ENCODE results near the gene LGR5. TPM values are rescaled to one million over a fixed set of nuclear protein-coding genes. Genes with fewer than 3 reads are reported as not detected.

LGR5 gene
- total and polyA plus RNA-seq, 2 of the 13 experiments (the other 11 are each of a cell fraction or from before 2014, with no cell fraction given), result 37.0 to 121 TPM

- TF ChIP-seq ZBTB37 (CRISPR knock-in tag; IDR thresholded peaks at IDR 0.05), result peak; percentile 95
- peak; percentile 19; the same call in 1 of the 2 replicates for TF ChIP-seq ZBTB33 (CRISPR knock-in tag; IDR thresholded peaks at IDR 0.05)
- no peak for TF ChIP-seq ZNF318 (CRISPR knock-in tag; IDR thresholded peaks at IDR 0.05)
- no peak for TF ChIP-seq SMARCE1 (IDR thresholded peaks at IDR 0.05; ENCODE audit: borderline replicate concordance)
- TF ChIP-seq ZNF576 (CRISPR knock-in tag; IDR thresholded peaks at IDR 0.05), result no peak
- TF ChIP-seq ZNF709 (CRISPR knock-in tag; IDR thresholded peaks at IDR 0.05), result no peak; the same call in 1 of the 2 replicates
- no peak for TF ChIP-seq DDIT3 (CRISPR knock-in tag; IDR thresholded peaks at IDR 0.05)
- TF ChIP-seq ZNF816 (CRISPR knock-in tag; IDR thresholded peaks at IDR 0.05; ENCODE audit: borderline replicate concordance), result peak; percentile 91; the same call in 1 of the 2 replicates
- peak; percentile 88; the same call in 1 of the 2 replicates for TF ChIP-seq MEIS1 (CRISPR knock-in tag; IDR thresholded peaks at IDR 0.05; ENCODE audit: borderline replicate concordance)
- TF ChIP-seq ZBTB10 (CRISPR knock-in tag; IDR thresholded peaks at IDR 0.05; ENCODE audit: borderline replicate concordance), result no peak
- no peak for TF ChIP-seq ZNF552 (CRISPR knock-in tag; IDR thresholded peaks at IDR 0.05; ENCODE audit: borderline replicate concordance)
Observed at GRCh38 chr12:71440763-71441748, 1.5 kb downstream of the LGR5 start (continued).
